ENCODE results near the gene TMEM252. TPM values are rescaled to one million over a fixed set of nuclear protein-coding genes. Genes with fewer than 3 reads are reported as not detected.

Gene TMEM252, protein sequence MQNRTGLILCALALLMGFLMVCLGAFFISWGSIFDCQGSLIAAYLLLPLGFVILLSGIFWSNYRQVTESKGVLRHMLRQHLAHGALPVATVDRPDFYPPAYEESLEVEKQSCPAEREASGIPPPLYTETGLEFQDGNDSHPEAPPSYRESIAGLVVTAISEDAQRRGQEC
- total RNA-seq (2022; extraction: Qiagen RNA extraction) = not detected in 5 replicates

DNA sequence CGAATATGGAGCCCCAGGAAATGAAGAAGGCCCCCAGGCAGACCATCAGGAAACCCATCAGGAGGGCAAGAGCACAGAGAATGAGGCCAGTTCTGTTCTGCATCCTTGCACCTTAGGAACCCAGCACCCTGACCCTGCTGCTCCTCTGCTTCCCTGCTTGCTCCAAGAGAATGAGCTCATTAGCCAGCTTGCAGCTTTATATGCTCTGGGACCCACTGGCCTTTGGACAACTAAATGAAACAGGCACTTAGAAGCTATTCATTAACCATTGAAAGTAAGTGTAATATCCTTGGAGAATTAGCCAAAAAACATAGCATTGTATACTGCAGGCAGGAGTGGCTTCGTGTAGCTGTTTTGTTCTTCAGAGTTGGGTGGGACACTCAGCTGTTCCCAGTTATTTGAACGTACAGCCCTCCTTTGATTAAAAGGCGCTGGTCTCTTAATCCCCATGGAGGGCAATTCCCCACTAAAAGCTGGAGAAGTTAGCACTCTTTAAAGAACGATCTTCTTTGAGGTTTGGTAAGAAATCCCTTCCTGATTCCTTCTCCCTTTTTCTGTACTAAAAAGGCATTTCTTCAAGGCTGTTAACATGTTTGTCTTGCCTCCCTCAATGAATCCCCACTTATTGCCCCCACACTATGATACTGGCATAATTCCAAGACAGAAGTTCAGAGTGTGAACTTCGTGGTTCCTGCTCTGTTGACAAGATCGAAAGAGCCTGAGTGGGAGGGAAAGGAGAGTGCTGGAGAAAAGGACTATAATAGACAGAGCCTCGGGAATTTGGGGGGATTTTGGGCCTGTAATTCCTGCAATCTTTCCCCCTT lies at the start of gene TMEM252:
TMEM252 (minus strand) TSS at position 172 of the 824 bp plus-strand sequence; CDS start at position 103, 69 bp downstream.

Other genes starting within 250 kb of the TMEM252 start
- 0.05 to 0.21 TPM (median 0.10 TPM) in 4 of 5 replicates, not detected in the other for gene FOXD4L3, start 238.0 kb downstream of the TMEM252 start, total RNA-seq (2022; extraction: Qiagen RNA extraction)
- not detected in 5 replicates for gene PGM5, start 184.3 kb downstream of the TMEM252 start, total RNA-seq (2022; extraction: Qiagen RNA extraction)
- gene PIP5K1B, start 164.4 kb upstream of the TMEM252 start, total RNA-seq (2022; extraction: Qiagen RNA extraction) = 0.04 TPM in 1 of 5 replicates, not detected in the others